ENCODE results near the gene TUBB6.

The TUBB6 gene

GRCh38 chr18:12307701-12308385 lies at the start of gene TUBB6:
TSS of gene TUBB6 (plus strand) at chr18:12308241. CDS start at chr18:12308293, 52 bp downstream.
- DNase-seq (ENCODE audit: low spot score): peak; percentile 99

DNA sequence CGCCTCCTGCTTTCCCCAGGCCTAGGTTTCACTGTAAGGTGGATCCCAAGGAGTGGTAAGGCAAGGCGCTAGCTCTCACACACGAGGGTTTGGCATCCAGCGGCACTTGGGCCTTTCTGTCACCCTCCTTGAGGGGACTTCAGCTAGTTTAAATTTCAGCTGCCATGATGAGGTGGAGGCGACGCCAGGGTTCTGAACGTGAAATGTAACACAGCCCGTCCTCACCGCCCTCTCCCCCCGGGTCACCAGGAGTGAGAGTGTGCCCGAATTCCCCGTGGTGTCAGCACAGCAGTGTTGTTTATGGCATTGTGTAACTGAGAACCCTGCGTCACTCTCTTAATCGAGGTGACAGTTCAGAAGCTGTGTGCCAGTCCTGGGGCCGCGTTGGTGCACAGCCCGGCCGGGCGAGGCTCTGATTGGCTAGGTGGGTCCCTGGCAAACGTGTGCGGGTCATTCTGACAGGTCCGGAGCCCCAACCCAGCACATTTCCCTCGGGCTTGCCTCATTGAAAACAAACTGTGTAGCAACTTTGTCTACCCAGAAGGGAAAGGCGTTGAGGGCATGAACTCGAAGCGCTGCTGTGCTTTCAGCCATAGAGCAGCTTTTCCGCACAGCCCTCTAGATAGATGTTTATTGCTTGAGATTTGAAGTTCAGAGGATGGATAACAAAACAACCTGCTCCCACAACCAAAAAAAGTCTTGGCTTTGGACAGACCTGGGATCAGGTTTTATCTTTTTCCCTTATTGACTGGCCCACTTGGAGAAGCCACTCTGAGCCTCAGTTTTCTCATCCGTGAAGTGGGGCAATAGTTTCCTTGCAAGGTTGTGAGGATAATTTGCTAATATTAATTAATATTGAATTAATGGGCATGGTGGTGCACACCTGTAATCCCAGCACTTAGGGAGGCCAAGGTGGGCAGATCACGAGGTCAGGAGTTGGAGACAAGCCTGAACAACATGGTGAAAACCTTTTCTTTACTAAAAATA lies 49.0 kb upstream of the TUBB6 start:
- no peak for DNase-seq (ENCODE audit: low spot score)

- no peak for DNase-seq (ENCODE audit: low spot score)
Observed at GRCh38 chr18:12262748-12263147, 45.3 kb upstream of the TUBB6 start.

- no peak for DNase-seq (ENCODE audit: low spot score)
Observed at GRCh38 chr18:12264864-12265263, 43.2 kb upstream of the TUBB6 start.

- peak; percentile 97 for DNase-seq (ENCODE audit: low spot score)
Observed at GRCh38 chr18:12271376-12272235, 36.4 kb upstream of the TUBB6 start.

DNA sequence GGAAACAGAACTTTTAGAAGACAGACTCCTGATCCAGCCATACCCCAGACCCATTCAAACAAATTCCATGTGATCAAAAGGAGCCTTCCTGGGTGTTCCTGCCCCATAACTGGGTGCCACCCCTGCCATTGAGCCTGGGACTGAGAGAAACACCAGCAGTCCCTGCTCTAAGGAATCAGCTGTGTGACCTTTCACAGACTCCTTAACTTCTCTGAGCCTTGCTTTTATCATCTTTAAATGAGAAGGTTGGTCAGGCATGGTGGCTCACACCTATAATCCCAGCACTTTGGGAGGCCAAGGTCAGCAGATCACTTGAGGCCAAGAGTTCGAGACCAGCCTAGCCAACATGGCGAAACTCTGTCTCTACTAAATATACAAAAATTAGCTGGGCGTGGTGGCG lies 33.2 kb upstream of the TUBB6 start:
- DNase-seq (ENCODE audit: low spot score): no peak

DNA sequence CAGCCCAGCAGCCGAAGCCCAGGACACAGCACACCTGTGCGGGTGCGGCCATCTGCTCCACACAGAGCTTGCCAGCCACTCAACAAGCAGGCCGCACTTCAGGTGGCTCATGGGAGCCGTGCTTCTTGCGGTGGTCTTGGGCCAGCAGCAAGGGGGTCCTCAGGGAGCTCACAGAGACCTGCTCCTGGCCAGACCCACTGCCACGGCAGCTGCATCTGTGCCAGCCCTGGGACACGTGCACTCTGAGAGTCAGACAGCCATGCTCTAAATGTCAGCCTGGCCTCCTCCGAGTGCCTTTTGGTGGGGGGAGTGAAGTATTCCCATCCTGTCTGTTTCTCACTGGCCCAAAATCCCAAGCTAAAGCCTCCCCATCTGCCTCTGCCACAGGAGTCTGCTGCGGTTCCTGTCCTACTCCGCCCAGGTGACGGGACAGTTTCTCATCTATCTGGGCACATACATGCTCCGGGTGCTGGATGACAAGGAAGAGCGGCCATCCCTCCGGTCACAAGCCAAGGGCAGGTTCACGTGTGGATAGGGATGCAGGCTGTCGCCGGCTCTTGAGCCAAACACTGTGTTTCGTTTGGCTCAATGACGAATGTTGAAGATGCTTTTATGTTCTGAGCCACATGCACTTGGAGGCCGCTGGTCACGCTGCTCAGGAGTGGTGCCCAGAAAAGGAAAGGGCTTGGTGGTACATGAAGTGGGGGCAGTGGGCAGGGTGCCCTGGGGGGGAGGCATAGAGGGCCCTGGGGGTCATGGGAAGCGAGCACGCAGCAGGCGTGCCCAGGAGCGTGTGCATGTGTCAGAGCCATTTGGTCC lies 31.1 kb upstream of the TUBB6 start:
- no peak for DNase-seq (ENCODE audit: low spot score)

GRCh38 chr18:12278215-12278671 lies 29.8 kb upstream of the TUBB6 start:
- DNase-seq (ENCODE audit: low spot score): peak; percentile 55

DNA sequence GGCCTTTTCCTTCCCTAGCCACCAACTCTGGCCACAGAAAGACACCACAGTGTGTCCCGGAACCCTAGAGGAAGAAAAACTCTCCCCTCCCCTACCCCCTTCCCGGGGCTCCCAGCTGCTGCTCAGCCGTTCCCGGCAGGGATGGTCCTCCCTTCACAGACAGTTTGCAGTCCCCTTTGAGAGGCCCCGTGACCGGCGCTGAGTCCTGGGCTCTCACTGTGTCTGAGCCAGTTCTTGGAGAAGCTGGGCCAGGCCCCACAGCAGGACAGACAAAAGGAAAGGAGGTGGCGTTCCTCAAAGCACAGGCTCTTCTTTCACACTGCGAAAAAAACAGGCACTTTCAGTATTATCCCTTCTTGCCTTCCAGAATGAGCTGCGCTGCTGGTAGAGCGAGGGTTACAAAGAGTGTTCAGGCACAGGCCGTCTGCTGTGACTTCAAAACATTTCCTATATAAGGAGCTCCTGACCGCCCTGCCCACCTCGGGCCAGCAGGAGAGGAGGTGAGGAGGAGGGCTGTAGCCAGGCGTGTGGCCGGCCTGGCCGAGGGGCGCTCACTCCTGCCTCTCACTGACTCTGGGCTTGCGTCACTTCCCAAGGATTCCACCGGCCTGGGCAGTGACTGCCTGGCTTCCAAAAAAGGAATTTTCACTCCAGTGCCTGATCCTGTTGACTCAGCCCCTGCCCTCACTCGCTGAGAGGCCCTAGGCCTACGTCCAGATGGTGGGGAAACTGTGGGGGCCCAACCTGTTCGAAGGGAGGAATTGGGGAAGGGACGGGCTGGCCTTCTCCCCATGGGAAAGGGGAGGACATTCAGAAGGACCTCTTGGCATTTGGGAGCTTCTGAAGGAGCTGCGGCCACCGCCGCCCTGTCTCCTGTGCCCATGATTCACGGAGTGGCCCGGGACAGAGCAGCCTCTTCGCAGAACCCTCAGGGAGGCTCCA lies 29.0 kb upstream of the TUBB6 start:
- no peak for DNase-seq (ENCODE audit: low spot score)

DNA sequence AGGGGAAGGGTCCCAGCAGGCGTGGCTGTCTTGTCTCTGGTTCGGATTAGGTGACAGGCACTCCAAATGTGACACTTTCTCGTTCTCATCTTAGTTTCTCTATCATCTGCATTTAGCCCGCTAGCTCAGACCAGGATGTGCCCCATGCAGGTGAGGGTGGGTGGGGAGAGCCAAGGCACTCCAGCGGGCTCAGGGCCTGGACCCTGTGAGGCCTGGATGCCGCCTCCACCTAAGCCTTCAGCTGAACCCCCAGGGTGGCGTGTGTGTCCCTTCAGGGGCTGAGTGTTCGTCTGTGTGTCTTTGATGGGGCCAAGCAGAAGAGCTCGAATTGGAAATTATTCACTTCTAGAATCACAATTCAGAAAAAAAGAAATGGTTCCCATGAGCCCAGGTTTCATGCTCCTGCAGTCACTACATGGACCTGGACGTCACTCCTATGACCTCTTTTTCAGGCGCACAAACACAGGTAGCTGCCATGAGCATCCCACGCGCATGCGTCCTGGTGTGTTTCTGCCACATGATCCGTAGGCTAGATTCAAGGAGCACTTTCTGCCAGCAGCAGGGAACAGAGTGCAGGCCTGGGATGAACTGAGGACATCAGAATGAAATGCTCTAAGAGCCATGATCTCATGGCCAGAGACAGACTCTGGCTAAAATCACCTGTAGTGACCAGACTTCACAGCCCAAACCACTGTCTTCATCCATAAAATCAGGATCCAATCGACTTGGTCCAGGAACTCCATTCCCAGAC lies 28.1 kb upstream of the TUBB6 start:
- DNase-seq (ENCODE audit: low spot score): no peak

DNA sequence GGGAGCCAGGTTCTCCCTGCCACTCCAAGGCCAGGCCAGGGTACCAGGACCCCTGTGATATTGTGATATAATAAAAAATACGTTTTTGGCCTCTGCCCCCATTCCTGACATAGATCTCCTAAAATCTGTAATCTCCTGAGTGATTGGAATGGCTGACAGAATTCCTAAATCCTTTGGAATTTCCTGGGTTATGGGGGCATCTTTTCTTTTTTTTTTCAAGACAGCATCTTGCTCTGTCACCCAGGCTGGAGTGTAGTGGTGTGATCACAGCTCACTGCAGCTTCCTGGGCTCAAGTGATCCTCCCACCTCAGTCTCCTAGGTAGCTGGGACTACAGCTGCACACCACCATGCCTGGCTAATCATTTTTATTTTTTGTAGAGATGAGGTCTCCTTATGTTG lies 26.2 kb upstream of the TUBB6 start:
- no peak for DNase-seq (ENCODE audit: low spot score)

DNA sequence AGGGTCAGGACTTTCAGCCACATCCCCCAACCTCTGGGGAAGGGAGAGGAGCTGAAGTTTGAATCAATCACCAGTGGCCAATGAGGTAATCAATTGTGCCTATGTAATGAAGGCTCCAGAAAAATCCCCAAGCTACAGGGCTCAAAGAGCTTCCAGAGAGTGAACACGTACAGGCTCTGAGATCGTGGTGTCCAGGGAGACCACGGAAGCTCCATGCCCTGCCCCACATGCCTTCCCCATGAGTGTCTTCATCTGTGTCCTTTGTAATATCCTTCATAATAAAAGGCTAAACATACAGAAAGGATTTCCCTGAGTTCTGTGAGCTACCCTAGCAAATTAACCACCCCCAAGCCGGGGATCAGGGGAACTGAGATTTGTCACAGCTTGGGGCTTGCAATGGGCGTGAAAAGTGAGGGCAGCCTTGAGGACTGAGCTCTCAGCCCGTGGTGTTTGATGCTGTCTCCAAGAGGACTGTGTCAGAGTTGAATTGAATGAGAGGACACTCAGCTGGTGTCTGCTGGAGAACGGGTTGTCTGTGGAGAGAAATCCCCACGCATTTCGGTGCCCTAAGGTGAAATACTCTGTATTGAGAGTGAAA lies 25.5 kb upstream of the TUBB6 start:
- DNase-seq (ENCODE audit: low spot score): no peak

GRCh38 chr18:12283256-12283655 lies 24.8 kb upstream of the TUBB6 start:
- DNase-seq (ENCODE audit: low spot score): no peak

GRCh38 chr18:12283666-12284065 lies 24.4 kb upstream of the TUBB6 start:
- DNase-seq (ENCODE audit: low spot score): no peak

DNA sequence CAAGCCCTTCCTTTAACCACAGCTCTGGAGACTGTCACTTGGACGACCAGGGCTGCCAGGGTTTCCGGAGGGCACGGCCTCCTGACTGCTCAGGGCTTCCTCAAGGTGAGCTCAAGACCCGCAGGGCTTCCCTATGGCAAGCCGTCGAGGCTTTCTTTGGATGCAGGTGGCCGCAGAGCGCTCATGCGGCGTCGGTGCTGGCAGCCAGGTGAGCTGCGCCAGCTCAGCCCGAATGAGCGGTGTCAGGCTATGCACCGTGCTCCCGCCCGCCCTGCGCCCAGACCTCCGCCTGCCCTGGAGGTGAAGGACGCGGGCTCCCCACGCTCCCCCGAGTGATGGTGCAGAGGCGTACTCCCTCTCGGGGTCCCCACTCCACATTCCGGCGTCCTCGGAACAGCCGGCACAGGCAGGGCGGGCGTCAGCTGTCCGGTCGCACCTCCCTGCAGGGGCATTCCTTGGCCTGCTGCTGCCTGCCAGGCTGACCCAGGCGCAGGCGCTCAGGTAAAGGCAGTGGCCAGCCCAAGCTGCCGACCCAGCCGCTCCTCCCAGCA lies 20.8 kb upstream of the TUBB6 start:
- no peak for DNase-seq (ENCODE audit: low spot score)

DNA sequence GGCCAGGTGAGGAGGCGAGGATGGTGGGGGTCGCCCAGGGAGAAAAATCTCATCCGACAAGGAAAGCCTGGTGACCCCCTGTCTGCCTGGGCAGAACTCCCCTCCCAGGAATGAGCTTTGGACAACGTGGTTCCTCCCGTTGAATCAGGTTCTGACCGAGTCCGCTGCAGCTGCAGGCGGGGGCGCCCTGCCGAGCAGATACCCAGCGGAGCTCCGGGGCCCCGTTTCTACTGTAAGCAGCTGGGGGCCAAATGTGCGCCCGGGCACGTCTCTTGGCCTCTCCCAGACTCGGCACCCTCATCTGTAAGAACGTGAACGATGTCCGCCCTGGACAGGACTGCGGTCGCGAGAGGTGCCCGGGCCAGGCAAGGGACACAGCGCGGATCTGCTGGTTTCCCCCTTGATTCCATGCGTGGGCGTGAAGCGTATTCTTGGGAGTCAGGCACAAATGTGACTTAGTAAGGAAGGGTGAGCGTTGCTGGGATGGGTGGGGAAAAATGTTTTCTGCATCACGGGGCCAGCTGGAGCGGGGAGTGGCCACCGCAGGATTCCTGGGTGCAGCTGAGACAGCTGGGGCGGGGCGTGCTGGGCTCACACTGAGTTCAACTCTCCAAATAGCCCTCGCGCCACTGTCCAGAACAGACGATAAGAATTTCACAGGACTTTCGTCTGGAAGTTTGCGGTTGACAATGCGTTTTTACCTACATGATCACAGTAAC lies 20.2 kb upstream of the TUBB6 start:
- DNase-seq (ENCODE audit: low spot score): peak; percentile 61

GRCh38 chr18:12288403-12288755 lies 19.7 kb upstream of the TUBB6 start:
- peak; percentile 42 for DNase-seq (ENCODE audit: low spot score)

DNA sequence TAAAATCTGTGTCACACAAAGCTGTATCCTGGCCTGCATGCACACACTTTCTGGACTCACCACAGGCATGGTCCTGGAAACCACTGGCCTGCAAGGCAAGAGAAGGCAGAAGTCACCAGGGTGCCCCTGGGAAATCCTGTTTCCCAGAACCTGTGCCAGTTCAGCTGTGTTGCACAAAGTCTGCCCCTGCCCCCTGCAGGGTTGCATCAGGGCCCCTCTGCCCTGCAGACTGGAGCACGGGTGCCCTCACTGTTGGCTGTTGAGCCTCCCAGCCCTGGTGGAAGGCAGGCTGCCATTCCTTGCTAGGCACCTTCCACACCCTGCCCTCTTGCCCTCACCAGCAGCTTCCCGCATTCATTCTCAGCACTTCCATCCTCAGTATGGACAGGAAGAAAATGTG lies 18.0 kb upstream of the TUBB6 start:
- DNase-seq (ENCODE audit: low spot score): no peak

All from D341Med (cell line).